ENCODE results near the gene FBXO7.

FBXO7 gene

GRCh38 chr22:32501836-32502752, 27.5 kb downstream of the FBXO7 start:
- no peak overlapping the region for H3K4me2 ChIP-seq (ENCODE audit: low read length)
- peak overlapping the region; percentile 85 for H2AK5ac ChIP-seq (ENCODE audit: low read length)
- no peak overlapping the region for H2BK120ac ChIP-seq (ENCODE audit: low read depth, low read length)
- peak; percentile 30 for DNase-seq
- H3K79me1 ChIP-seq (ENCODE audit: low read length), result no peaks in the 10 kb centered on the region
- H3K56ac ChIP-seq (ENCODE audit: low read length), result peak overlapping the region; percentile 75
- no peak overlapping the region for H2BK5ac ChIP-seq (ENCODE audit: low read length)
- H3K9ac ChIP-seq (ENCODE audit: low read length), result peak overlapping the region; percentile 22
- H3K18ac ChIP-seq (ENCODE audit: low read length), result no peak overlapping the region
- no peak overlapping the region for H3K4ac ChIP-seq (ENCODE audit: low read depth, low read length)
- no CpG with 5 or more reads among the region's 9 CpGs for WGBS (ENCODE audit: extremely low coverage, insufficient coverage, low lambda C conversion rate)
- H3K4me3 ChIP-seq (ENCODE audit: low read length), result no peak overlapping the region
- H3K36me3 ChIP-seq (ENCODE audit: control insufficient read depth, insufficient read depth, low read length), result peaks cover 3% of the 10 kb centered on the region
- H3K4me1 ChIP-seq (ENCODE audit: control insufficient read depth, low read depth, low read length), result peaks cover 7% of the 10 kb centered on the region
- H3K23ac ChIP-seq (ENCODE audit: low read length), result no peak overlapping the region
- no peak overlapping the region for H2BK15ac ChIP-seq (replicated peaks; ENCODE audit: low read depth)
- peak overlapping the region; percentile 56 for H4K5ac ChIP-seq (ENCODE audit: low read length)
- no peaks in the 10 kb centered on the region for H3K27me3 ChIP-seq (ENCODE audit: insufficient read depth, low read length, poor library complexity)
- H3K27ac ChIP-seq (ENCODE audit: low read depth, low read length), result peak overlapping the region; percentile 73
- H3K79me2 ChIP-seq (ENCODE audit: control insufficient read depth, insufficient read depth, low read length), result no peaks in the 10 kb centered on the region
- no peak overlapping the region for H4K8ac ChIP-seq (ENCODE audit: low read depth, low read length)

DNA sequence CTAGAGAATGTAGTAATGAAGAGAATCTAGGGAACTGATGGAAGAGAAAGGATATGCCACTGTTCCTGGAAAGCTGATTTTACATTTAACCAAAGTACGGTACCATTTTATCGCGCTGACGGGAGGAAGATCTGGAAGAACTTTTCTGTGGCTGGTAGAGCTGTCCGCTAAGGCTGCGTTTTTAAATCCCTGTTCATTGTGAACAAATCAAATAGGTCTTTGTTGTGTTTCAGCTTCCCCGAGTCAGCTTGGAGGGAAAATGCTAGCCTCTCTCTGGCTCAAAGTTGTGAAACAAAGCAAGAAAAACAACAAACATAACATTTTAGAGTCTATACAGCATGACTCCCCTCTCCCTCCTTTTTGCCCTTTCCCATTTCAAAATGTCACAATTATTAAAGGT, 34.4 kb downstream of the FBXO7 start:
- H3K4me1 ChIP-seq (ENCODE audit: control insufficient read depth, low read depth, low read length), result no peaks in the 10 kb centered on the region
- H3K23ac ChIP-seq (ENCODE audit: low read length), result no peak overlapping the region
- no peak overlapping the region for H4K5ac ChIP-seq (ENCODE audit: low read length)
- no peak overlapping the region for H3K56ac ChIP-seq (ENCODE audit: low read length)
- no peak overlapping the region for H2BK120ac ChIP-seq (ENCODE audit: low read depth, low read length)
- H2BK5ac ChIP-seq (ENCODE audit: low read length), result no peak overlapping the region
- H3K9ac ChIP-seq (ENCODE audit: low read length), result no peak overlapping the region
- no peak overlapping the region for H2AK5ac ChIP-seq (ENCODE audit: low read length)
- H3K27me3 ChIP-seq (ENCODE audit: insufficient read depth, low read length, poor library complexity), result no peaks in the 10 kb centered on the region
- no peak overlapping the region for H3K27ac ChIP-seq (ENCODE audit: low read depth, low read length)
- no peaks in the 10 kb centered on the region for H3K79me2 ChIP-seq (ENCODE audit: control insufficient read depth, insufficient read depth, low read length)
- H3K18ac ChIP-seq (ENCODE audit: low read length), result no peak overlapping the region
- H3K4ac ChIP-seq (ENCODE audit: low read depth, low read length), result no peak overlapping the region
- no CpG with 5 or more reads among the region's 7 CpGs for WGBS (ENCODE audit: extremely low coverage, insufficient coverage, low lambda C conversion rate)
- no peak overlapping the region for H4K8ac ChIP-seq (ENCODE audit: low read depth, low read length)
- no peaks in the 10 kb centered on the region for H3K79me1 ChIP-seq (ENCODE audit: low read length)
- no peak for DNase-seq
- H3K36me3 ChIP-seq (ENCODE audit: control insufficient read depth, insufficient read depth, low read length), result no peaks in the 10 kb centered on the region
- no peak overlapping the region for H3K4me3 ChIP-seq (ENCODE audit: low read length)
- no peak overlapping the region for H3K4me2 ChIP-seq (ENCODE audit: low read length)
- H2BK15ac ChIP-seq (replicated peaks; ENCODE audit: low read depth), result no peak overlapping the region

GRCh38 chr22:32511274-32511673, 36.7 kb downstream of the FBXO7 start:
- H4K8ac ChIP-seq (ENCODE audit: low read depth, low read length), result no peak overlapping the region
- no peak overlapping the region for H3K23ac ChIP-seq (ENCODE audit: low read length)
- no peak overlapping the region for H2AK5ac ChIP-seq (ENCODE audit: low read length)
- no peak overlapping the region for H2BK5ac ChIP-seq (ENCODE audit: low read length)
- WGBS (ENCODE audit: extremely low coverage, insufficient coverage, low lambda C conversion rate), result no CpG with 5 or more reads among the region's 3 CpGs
- H3K79me2 ChIP-seq (ENCODE audit: control insufficient read depth, insufficient read depth, low read length), result no peaks in the 10 kb centered on the region
- no peak overlapping the region for H3K4me3 ChIP-seq (ENCODE audit: low read length)
- H3K36me3 ChIP-seq (ENCODE audit: control insufficient read depth, insufficient read depth, low read length), result no peaks in the 10 kb centered on the region
- H3K18ac ChIP-seq (ENCODE audit: low read length), result no peak overlapping the region
- H3K27me3 ChIP-seq (ENCODE audit: insufficient read depth, low read length, poor library complexity), result no peaks in the 10 kb centered on the region
- H3K4me2 ChIP-seq (ENCODE audit: low read length), result no peak overlapping the region
- no peak overlapping the region for H4K5ac ChIP-seq (ENCODE audit: low read length)
- H3K4ac ChIP-seq (ENCODE audit: low read depth, low read length), result no peak overlapping the region
- H2BK15ac ChIP-seq (replicated peaks; ENCODE audit: low read depth), result no peak overlapping the region
- H3K79me1 ChIP-seq (ENCODE audit: low read length), result no peaks in the 10 kb centered on the region
- no peaks in the 10 kb centered on the region for H3K4me1 ChIP-seq (ENCODE audit: control insufficient read depth, low read depth, low read length)
- no peak overlapping the region for H3K9ac ChIP-seq (ENCODE audit: low read length)
- no peak for DNase-seq
- no peak overlapping the region for H2BK120ac ChIP-seq (ENCODE audit: low read depth, low read length)
- no peak overlapping the region for H3K27ac ChIP-seq (ENCODE audit: low read depth, low read length)
- H3K56ac ChIP-seq (ENCODE audit: low read length), result peak overlapping the region; percentile 10

DNA sequence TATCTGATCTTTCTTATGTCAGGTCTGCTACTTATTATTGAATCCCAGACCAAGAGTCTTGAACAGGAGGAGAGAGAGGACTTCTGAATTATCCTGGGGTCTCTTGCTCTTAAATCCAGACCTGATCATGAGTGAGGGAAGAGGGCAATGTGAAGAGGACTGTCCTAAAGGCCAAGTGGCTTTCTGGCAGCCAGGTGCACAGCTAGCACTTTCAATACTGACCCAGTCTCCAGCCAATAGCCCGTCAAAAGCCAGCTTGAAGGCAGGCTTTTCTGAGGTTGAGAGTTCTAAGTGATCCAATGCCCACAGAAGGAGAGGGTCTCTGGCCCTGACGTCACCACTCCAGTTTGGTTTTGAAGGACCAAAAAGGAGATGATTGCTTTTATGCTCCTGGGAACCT, 37.2 kb downstream of the FBXO7 start:
- H3K27ac ChIP-seq (ENCODE audit: low read depth, low read length), result no peak overlapping the region
- H4K5ac ChIP-seq (ENCODE audit: low read length), result no peak overlapping the region
- H3K23ac ChIP-seq (ENCODE audit: low read length), result no peak overlapping the region
- H3K27me3 ChIP-seq (ENCODE audit: insufficient read depth, low read length, poor library complexity), result no peaks in the 10 kb centered on the region
- DNase-seq, result no peak
- no peak overlapping the region for H3K4me2 ChIP-seq (ENCODE audit: low read length)
- no peak overlapping the region for H2BK120ac ChIP-seq (ENCODE audit: low read depth, low read length)
- no CpG with 5 or more reads among the region's 2 CpGs for WGBS (ENCODE audit: extremely low coverage, insufficient coverage, low lambda C conversion rate)
- H2BK15ac ChIP-seq (replicated peaks; ENCODE audit: low read depth), result no peak overlapping the region
- H3K36me3 ChIP-seq (ENCODE audit: control insufficient read depth, insufficient read depth, low read length), result no peaks in the 10 kb centered on the region
- H3K4me1 ChIP-seq (ENCODE audit: control insufficient read depth, low read depth, low read length), result no peaks in the 10 kb centered on the region
- H3K18ac ChIP-seq (ENCODE audit: low read length), result no peak overlapping the region
- no peak overlapping the region for H3K9ac ChIP-seq (ENCODE audit: low read length)
- H3K79me1 ChIP-seq (ENCODE audit: low read length), result no peaks in the 10 kb centered on the region
- H2BK5ac ChIP-seq (ENCODE audit: low read length), result no peak overlapping the region
- H2AK5ac ChIP-seq (ENCODE audit: low read length), result no peak overlapping the region
- no peak overlapping the region for H4K8ac ChIP-seq (ENCODE audit: low read depth, low read length)
- H3K4ac ChIP-seq (ENCODE audit: low read depth, low read length), result no peak overlapping the region
- no peak overlapping the region for H3K4me3 ChIP-seq (ENCODE audit: low read length)
- H3K79me2 ChIP-seq (ENCODE audit: control insufficient read depth, insufficient read depth, low read length), result no peaks in the 10 kb centered on the region
- H3K56ac ChIP-seq (ENCODE audit: low read length), result no peak overlapping the region

- no peak overlapping the region for H3K27ac ChIP-seq (ENCODE audit: low read depth, low read length)
- no peak overlapping the region for H2BK15ac ChIP-seq (replicated peaks; ENCODE audit: low read depth)
- no peak overlapping the region for H2BK5ac ChIP-seq (ENCODE audit: low read length)
- no peak overlapping the region for H4K8ac ChIP-seq (ENCODE audit: low read depth, low read length)
- H3K4me3 ChIP-seq (ENCODE audit: low read length), result no peak overlapping the region
- no peaks in the 10 kb centered on the region for H3K79me1 ChIP-seq (ENCODE audit: low read length)
- no peaks in the 10 kb centered on the region for H3K27me3 ChIP-seq (ENCODE audit: insufficient read depth, low read length, poor library complexity)
- H2BK120ac ChIP-seq (ENCODE audit: low read depth, low read length), result no peak overlapping the region
- H3K9ac ChIP-seq (ENCODE audit: low read length), result no peak overlapping the region
- no peak for DNase-seq
- no CpG with 5 or more reads among the region's 8 CpGs for WGBS (ENCODE audit: extremely low coverage, insufficient coverage, low lambda C conversion rate)
- H2AK5ac ChIP-seq (ENCODE audit: low read length), result no peak overlapping the region
- H3K18ac ChIP-seq (ENCODE audit: low read length), result no peak overlapping the region
- H4K5ac ChIP-seq (ENCODE audit: low read length), result no peak overlapping the region
- H3K79me2 ChIP-seq (ENCODE audit: control insufficient read depth, insufficient read depth, low read length), result no peaks in the 10 kb centered on the region
- no peak overlapping the region for H3K56ac ChIP-seq (ENCODE audit: low read length)
- no peaks in the 10 kb centered on the region for H3K36me3 ChIP-seq (ENCODE audit: control insufficient read depth, insufficient read depth, low read length)
- no peak overlapping the region for H3K4me2 ChIP-seq (ENCODE audit: low read length)
- no peak overlapping the region for H3K23ac ChIP-seq (ENCODE audit: low read length)
- H3K4ac ChIP-seq (ENCODE audit: low read depth, low read length), result no peak overlapping the region
- no peaks in the 10 kb centered on the region for H3K4me1 ChIP-seq (ENCODE audit: control insufficient read depth, low read depth, low read length)
These were observed 37.8 kb downstream of the FBXO7 start for GRCh38 chr22:32512267-32512982.
